ENCODE measurements around the gene AMH. TPM values are rescaled to one million over a fixed set of nuclear protein-coding genes. Genes with fewer than 3 reads are reported as not detected.

The AMH gene
- total and polyA plus RNA-seq, 2 of the 13 experiments (the other 11 are each of a cell fraction or from before 2014, with no cell fraction given), result 0.03 to 0.18 TPM

GRCh38 chr19:2249010-2249866, at the start of gene AMH (continued):
- TF ChIP-seq EEA1 (CRISPR knock-in tag; IDR thresholded peaks at IDR 0.05; ENCODE audit: borderline replicate concordance), result no peak
- no peak for TF ChIP-seq ZNF749 (CRISPR knock-in tag; IDR thresholded peaks at IDR 0.05; ENCODE audit: borderline replicate concordance)
- TF ChIP-seq ZNF572 (CRISPR knock-in tag; IDR thresholded peaks at IDR 0.05), result no peak
- no peak for TF ChIP-seq CCAR2 (optimal IDR thresholded peaks at IDR 0.05; ENCODE audit: low read depth, low read length)
- TF ChIP-seq, protein P1, sequence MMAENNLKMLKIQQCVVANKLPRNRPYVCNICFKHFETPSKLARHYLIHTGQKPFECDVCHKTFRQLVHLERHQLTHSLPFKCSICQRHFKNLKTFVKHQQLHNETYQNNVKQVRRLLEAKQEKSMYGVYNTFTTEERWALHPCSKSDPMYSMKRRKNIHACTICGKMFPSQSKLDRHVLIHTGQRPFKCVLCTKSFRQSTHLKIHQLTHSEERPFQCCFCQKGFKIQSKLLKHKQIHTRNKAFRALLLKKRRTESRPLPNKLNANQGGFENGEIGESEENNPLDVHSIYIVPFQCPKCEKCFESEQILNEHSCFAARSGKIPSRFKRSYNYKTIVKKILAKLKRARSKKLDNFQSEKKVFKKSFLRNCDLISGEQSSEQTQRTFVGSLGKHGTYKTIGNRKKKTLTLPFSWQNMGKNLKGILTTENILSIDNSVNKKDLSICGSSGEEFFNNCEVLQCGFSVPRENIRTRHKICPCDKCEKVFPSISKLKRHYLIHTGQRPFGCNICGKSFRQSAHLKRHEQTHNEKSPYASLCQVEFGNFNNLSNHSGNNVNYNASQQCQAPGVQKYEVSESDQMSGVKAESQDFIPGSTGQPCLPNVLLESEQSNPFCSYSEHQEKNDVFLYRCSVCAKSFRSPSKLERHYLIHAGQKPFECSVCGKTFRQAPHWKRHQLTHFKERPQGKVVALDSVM (CRISPR knock-in tag; IDR thresholded peaks at IDR 0.05), result no peak
- no peak for TF ChIP-seq RBM22 (optimal IDR thresholded peaks at IDR 0.05; ENCODE audit: low read length)
- TF ChIP-seq GTF3A (CRISPR knock-in tag; conservative IDR thresholded peaks at IDR 0.05), result no peak
- TF ChIP-seq FOXC1 (CRISPR knock-in tag; IDR thresholded peaks at IDR 0.05; ENCODE audit: borderline replicate concordance), result no peak
- no peak for TF ChIP-seq FOXA1 (IDR thresholded peaks at IDR 0.05)
- TF ChIP-seq FOXA1 (CRISPR knock-in tag; IDR thresholded peaks at IDR 0.05), result peak; percentile 50; the same call in 1 of the 2 replicates
- TF ChIP-seq RXRA (CRISPR knock-in tag; IDR thresholded peaks at IDR 0.05), result peak; percentile 16; the same call in 1 of the 2 replicates
- TF ChIP-seq ZNF205 (CRISPR knock-in tag; IDR thresholded peaks at IDR 0.05), result no peak
- TF ChIP-seq THAP9 (CRISPR knock-in tag; IDR thresholded peaks at IDR 0.05; ENCODE audit: borderline replicate concordance), result no peak
- TF ChIP-seq AKAP8 (CRISPR knock-in tag; IDR thresholded peaks at IDR 0.05), result peak; percentile 24; the same call in 1 of the 2 replicates

All from HepG2 (cell line).